Hepatocyte (in vitro differentiated cells): Measurements from ENCODE around the gene AGRN. TPM values are rescaled to one million over a fixed set of nuclear protein-coding genes. Genes with fewer than 3 reads are reported as not detected.

ENCODE experiments used
- DNase-seq: peaks from one replicate; pipeline ENCODE4 v3.0.0-alpha.2; 2016; ENCODE audit warnings: low spot score
- H2AFZ ChIP-seq: fragments of 200-600 bp; sonication (generic); 2 replicates; pipeline ENCODE4 v1.6.0; 2016; ENCODE audit warnings: antibody characterized with exemption, mild to moderate bottlenecking
- H3K27ac ChIP-seq: fragments of 200-600 bp; sonication (generic); 2 replicates; pipeline ENCODE4 v1.5.1; 2016; ENCODE audit warnings: mild to moderate bottlenecking
- H3K27me3 ChIP-seq: fragments of 200-600 bp; sonication (generic); 2 replicates; pipeline ENCODE4 v1.6.1; 2016
- H3K36me3 ChIP-seq: fragments of 200-600 bp; sonication (generic); replicated peaks from 2 replicates; pipeline ENCODE4 v1.5.1; 2016; ENCODE audit warnings: low read depth; ENCODE audit not compliant: insufficient read depth
- H3K4me1 ChIP-seq: fragments of 200-600 bp; sonication (generic); 2 replicates; pipeline ENCODE4 v1.5.1; 2016; ENCODE audit warnings: mild to moderate bottlenecking, moderate library complexity; ENCODE audit not compliant: insufficient read depth
- H3K4me2 ChIP-seq: fragments of 200-600 bp; sonication (generic); 2 replicates; pipeline ENCODE4 v1.6.0; 2016
- H3K4me3 ChIP-seq: fragments of 200-600 bp; sonication (generic); 2 replicates; pipeline ENCODE4 v1.5.1; 2016; ENCODE audit warnings: mild to moderate bottlenecking
- H3K79me2 ChIP-seq: fragments of 200-600 bp; sonication (generic); 2 replicates; pipeline ENCODE4 v1.6.0; 2017; ENCODE audit warnings: mild to moderate bottlenecking
- H3K9me2 ChIP-seq: fragments of 200-600 bp; sonication (generic); replicated peaks from 2 replicates; pipeline ENCODE4 v1.6.0; 2017; ENCODE audit warnings: mild to moderate bottlenecking; ENCODE audit not compliant: insufficient read depth
- H3K9me3 ChIP-seq: fragments of 200-600 bp; sonication (generic); 2 replicates; pipeline ENCODE4 v1.5.1; 2016; ENCODE audit warnings: low read depth, mild to moderate bottlenecking
- H4K20me1 ChIP-seq: fragments of 200-600 bp; sonication (generic); 2 replicates; pipeline ENCODE4 v1.6.0; 2016; ENCODE audit warnings: mild to moderate bottlenecking; ENCODE audit not compliant: insufficient read depth, poor library complexity, severe bottlenecking
- EZH2 ChIP-seq: fragments of 200-600 bp; sonication (generic); IDR thresholded peaks from 2 replicates; pipeline ENCODE4 v1.6.1; 2016; ENCODE audit warnings: antibody characterized with exemption, mild to moderate bottlenecking, borderline replicate concordance
- EZH2phosphoT487 ChIP-seq: fragments of 200-600 bp; sonication (generic); IDR thresholded peaks from one replicate; pipeline ENCODE4 v1.6.1; 2018; ENCODE audit warnings: antibody characterized with exemption, mild to moderate bottlenecking, low read depth, moderate library complexity; ENCODE audit not compliant: unreplicated experiment, severe bottlenecking
- WGBS: methylation state at CpG from one replicate; pipeline ENCODE4 v1.1.6; 2016; ENCODE audit warnings: low lambda C conversion rate; ENCODE audit errors: missing lambda C conversion rate; 5-methylcytosine and 5-hydroxymethylcytosine counted together
- polyA plus RNA-seq: library from polyadenylated mRNA; unstranded; fragments of >200 nt; fragmentation: Nextera tagmentation; extraction: Ambion mirVana; gene quantifications from 2 replicates; pipeline ENCODE4 v1.2.1, GENCODE V29; 2016
- total RNA-seq: library from RNA; depleted of rRNA; stranded (reverse); fragments of >200 nt; gene quantifications from 2 replicates; pipeline ENCODE4 v1.2.3, GENCODE V29; 2014
- TF ChIP-seq, protein P1 (sequence below): fragments of 200-600 bp; sonication (generic); IDR thresholded peaks from 2 replicates; pipeline ENCODE4 v1.5.1; 2016; ENCODE audit warnings: antibody characterized with exemption, mild to moderate bottlenecking; ENCODE audit not compliant: poor library complexity

The AGRN gene
- total and polyA plus RNA-seq, 2 experiments from 2014 or later: 53.3 to 81.8 TPM

DNA sequence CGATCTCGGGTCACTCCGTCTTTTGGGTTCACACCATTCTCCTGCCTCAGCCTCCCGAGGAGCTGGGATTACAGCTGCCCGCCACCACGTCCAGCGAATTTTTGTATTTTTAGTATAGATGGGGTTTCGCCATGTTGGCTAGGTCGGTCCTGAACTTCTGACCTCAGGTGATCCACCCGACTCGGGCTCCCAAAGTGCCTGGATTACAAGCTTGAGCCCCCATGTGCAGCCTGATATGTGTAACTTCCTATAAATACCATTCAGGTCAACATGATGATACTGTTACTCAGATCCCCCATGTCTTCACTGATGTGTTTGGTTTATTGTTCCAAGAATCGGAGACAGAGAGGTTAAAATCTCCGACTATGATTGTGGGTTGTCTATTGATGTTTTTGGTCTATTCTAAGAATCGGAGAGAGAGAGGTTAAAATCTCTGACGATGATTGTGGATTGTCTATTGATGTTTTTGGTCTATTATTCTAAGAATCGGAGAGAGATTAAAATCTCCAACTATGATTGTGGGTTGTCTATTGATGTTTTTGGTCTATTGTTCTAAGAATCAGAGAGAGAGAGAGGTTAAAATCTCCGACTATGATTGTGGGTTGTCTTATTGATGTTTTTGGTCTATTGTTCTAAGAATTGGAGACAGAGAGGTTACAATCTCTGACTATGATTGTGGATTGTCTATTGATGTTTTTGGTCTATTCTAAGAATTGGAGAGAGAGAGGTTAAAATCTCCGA is 78.9 kb downstream of the AGRN start:
- Histone ChIP-seq H3K4me3 (no peak overlapping the region), H2AFZ (no peak overlapping the region), H3K4me2 (no peak overlapping the region), H4K20me1 (no peaks in the 10 kb centered on the region), H3K79me2 (no peaks in the 10 kb centered on the region), H3K4me1 (no peaks in the 10 kb centered on the region), H3K27ac (no peak overlapping the region), H3K36me3 (no peaks in the 10 kb centered on the region), H3K27me3 (no peaks in the 10 kb centered on the region), H3K9me3 (no peaks in the 10 kb centered on the region), H3K9me2 (no peaks in the 10 kb centered on the region)
- 93% methylated on average over 18 of the region's 18 CpGs for WGBS
- TF ChIP-seq, protein P1, sequence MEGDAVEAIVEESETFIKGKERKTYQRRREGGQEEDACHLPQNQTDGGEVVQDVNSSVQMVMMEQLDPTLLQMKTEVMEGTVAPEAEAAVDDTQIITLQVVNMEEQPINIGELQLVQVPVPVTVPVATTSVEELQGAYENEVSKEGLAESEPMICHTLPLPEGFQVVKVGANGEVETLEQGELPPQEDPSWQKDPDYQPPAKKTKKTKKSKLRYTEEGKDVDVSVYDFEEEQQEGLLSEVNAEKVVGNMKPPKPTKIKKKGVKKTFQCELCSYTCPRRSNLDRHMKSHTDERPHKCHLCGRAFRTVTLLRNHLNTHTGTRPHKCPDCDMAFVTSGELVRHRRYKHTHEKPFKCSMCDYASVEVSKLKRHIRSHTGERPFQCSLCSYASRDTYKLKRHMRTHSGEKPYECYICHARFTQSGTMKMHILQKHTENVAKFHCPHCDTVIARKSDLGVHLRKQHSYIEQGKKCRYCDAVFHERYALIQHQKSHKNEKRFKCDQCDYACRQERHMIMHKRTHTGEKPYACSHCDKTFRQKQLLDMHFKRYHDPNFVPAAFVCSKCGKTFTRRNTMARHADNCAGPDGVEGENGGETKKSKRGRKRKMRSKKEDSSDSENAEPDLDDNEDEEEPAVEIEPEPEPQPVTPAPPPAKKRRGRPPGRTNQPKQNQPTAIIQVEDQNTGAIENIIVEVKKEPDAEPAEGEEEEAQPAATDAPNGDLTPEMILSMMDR: no peak
- TF ChIP-seq EZH2phosphoT487 (no peak), EZH2 (no peak)
- DNase-seq: no peak

- 86% methylated on average over 4 of the region's 4 CpGs for WGBS
These were observed 79.7 kb downstream of the AGRN start for GRCh38 chr1:1099506-1100183.

DNA sequence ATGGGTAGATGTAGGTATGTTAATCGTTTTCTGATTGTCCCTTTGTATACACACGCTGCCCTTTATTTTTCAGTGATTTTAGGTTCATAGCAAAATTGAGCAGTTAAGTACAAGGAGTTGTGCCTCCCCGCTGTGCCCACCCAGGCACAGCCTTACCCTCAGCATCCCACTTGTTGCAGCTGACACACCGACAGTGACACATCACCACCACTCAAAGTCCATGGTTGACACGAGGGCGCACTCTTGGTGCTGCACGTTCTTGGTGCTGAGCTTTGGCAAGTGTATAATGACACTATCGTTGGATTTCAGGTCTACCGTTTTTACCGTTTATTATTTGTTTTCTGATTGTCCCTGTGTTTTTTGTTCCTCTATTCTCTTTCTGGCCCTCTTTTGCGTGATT is 80.4 kb downstream of the AGRN start:
- Histone ChIP-seq H3K4me2 (no peak overlapping the region), H4K20me1 (no peaks in the 10 kb centered on the region), H3K9me3 (no peaks in the 10 kb centered on the region), H3K4me1 (no peaks in the 10 kb centered on the region), H3K27me3 (no peaks in the 10 kb centered on the region), H3K36me3 (no peaks in the 10 kb centered on the region), H3K79me2 (no peaks in the 10 kb centered on the region), H3K27ac (no peak overlapping the region), H2AFZ (no peak overlapping the region), H3K4me3 (no peak overlapping the region), H3K9me2 (no peaks in the 10 kb centered on the region)
- WGBS: 98% methylated on average over 11 of the region's 11 CpGs
- TF ChIP-seq EZH2phosphoT487 (no peak), EZH2 (no peak)
- TF ChIP-seq, protein P1: no peak
- no peak for DNase-seq

More at GRCh38 chr1:1099506-1100183, 79.7 kb downstream of the AGRN start:
- H3K4me2 ChIP-seq: no peak overlapping the region
- H2AFZ ChIP-seq: no peak overlapping the region
- no peaks in the 10 kb centered on the region for H3K9me3 ChIP-seq
- no peak overlapping the region for H3K27ac ChIP-seq
- no peaks in the 10 kb centered on the region for H4K20me1 ChIP-seq
- H3K9me2 ChIP-seq: no peaks in the 10 kb centered on the region
- H3K79me2 ChIP-seq: no peaks in the 10 kb centered on the region
- DNase-seq: no peak
- H3K27me3 ChIP-seq: no peaks in the 10 kb centered on the region
- H3K36me3 ChIP-seq: no peaks in the 10 kb centered on the region
- TF ChIP-seq, protein P1: no peak
- TF ChIP-seq EZH2phosphoT487 (no peak), EZH2 (no peak)
- no peak overlapping the region for H3K4me3 ChIP-seq
- H3K4me1 ChIP-seq: no peaks in the 10 kb centered on the region
